Measurements from ENCODE around the gene PRKG2. TPM values are rescaled to one million over a fixed set of nuclear protein-coding genes. Genes with fewer than 3 reads are reported as not detected.

PRKG2 gene
- total RNA-seq, 1 experiment from 2014 or later = not detected

- intact Hi-C loops (cut with micrococcal nuclease; ENCODE audit: unreplicated experiment) = loop anchor here (5.0 kb wide), 1 partner anchor 688 kb away; no protein-coding TSS in a partner anchor
- no peaks in the 10 kb centered on the region for H3K27me3 ChIP-seq (replicated peaks; ENCODE audit: insufficient read depth, low read depth, low read length, poor library complexity)
- no peak for DNase-seq (ENCODE audit: low spot score)
- ChIA-PET POLR2A (ENCODE audit: low non-redundant PET) (no interaction called here), CTCF (interaction anchor here (0.7 kb wide), 1 partner anchor 116 kb away, joined by 3 read pairs; no protein-coding TSS in a partner anchor)
- no peaks in the 10 kb centered on the region for H3K36me3 ChIP-seq (ENCODE audit: insufficient read depth, low read length, poor library complexity, severe bottlenecking)
- no peak overlapping the region for H3K27ac ChIP-seq (ENCODE audit: low read depth, low read length, poor library complexity, severe bottlenecking)
- no peaks in the 10 kb centered on the region for H3K9me3 ChIP-seq (ENCODE audit: low read depth, low read length, poor library complexity, severe bottlenecking)
- TF ChIP-seq EZH2 (IDR thresholded peaks at IDR 0.05; ENCODE audit: borderline replicate concordance, low read depth, low read length, poor library complexity, severe bottlenecking) = no peak
- TF ChIP-seq, protein P1, sequence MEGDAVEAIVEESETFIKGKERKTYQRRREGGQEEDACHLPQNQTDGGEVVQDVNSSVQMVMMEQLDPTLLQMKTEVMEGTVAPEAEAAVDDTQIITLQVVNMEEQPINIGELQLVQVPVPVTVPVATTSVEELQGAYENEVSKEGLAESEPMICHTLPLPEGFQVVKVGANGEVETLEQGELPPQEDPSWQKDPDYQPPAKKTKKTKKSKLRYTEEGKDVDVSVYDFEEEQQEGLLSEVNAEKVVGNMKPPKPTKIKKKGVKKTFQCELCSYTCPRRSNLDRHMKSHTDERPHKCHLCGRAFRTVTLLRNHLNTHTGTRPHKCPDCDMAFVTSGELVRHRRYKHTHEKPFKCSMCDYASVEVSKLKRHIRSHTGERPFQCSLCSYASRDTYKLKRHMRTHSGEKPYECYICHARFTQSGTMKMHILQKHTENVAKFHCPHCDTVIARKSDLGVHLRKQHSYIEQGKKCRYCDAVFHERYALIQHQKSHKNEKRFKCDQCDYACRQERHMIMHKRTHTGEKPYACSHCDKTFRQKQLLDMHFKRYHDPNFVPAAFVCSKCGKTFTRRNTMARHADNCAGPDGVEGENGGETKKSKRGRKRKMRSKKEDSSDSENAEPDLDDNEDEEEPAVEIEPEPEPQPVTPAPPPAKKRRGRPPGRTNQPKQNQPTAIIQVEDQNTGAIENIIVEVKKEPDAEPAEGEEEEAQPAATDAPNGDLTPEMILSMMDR (conservative IDR thresholded peaks at IDR 0.05; ENCODE audit: low read depth, low read length) = no peak
- no TSS peak for BruUV-seq (replicated peaks)
- H3K4me1 ChIP-seq (ENCODE audit: insufficient read depth, low read length, poor library complexity, severe bottlenecking) = no peaks in the 10 kb centered on the region
- no peak overlapping the region for H3K4me3 ChIP-seq (ENCODE audit: low read depth, low read length, poor library complexity, severe bottlenecking)
Observed at GRCh38 chr4:81049907-81050306, 165.1 kb downstream of the PRKG2 start.

- Histone ChIP-seq H3K27ac (ENCODE audit: low read depth, low read length, poor library complexity, severe bottlenecking) (no peak overlapping the region), H3K9me3 (ENCODE audit: low read depth, low read length, poor library complexity, severe bottlenecking) (no peaks in the 10 kb centered on the region), H3K4me3 (ENCODE audit: low read depth, low read length, poor library complexity, severe bottlenecking) (no peak overlapping the region), H3K4me1 (ENCODE audit: insufficient read depth, low read length, poor library complexity, severe bottlenecking) (no peaks in the 10 kb centered on the region), H3K36me3 (ENCODE audit: insufficient read depth, low read length, poor library complexity, severe bottlenecking) (no peaks in the 10 kb centered on the region), H3K27me3 (replicated peaks; ENCODE audit: insufficient read depth, low read depth, low read length, poor library complexity) (no peaks in the 10 kb centered on the region)
- ChIA-PET POLR2A (ENCODE audit: low non-redundant PET) (no interaction called here), CTCF (no interaction called here)
- no TSS peak for BruUV-seq (replicated peaks)
- TF ChIP-seq, protein P1 (conservative IDR thresholded peaks at IDR 0.05; ENCODE audit: low read depth, low read length) = no peak
- no peak for DNase-seq (ENCODE audit: low spot score)
- intact Hi-C loops (cut with micrococcal nuclease; ENCODE audit: unreplicated experiment) = no loop called here
Observed at GRCh38 chr4:81049330-81049729, 165.7 kb downstream of the PRKG2 start.

DNA sequence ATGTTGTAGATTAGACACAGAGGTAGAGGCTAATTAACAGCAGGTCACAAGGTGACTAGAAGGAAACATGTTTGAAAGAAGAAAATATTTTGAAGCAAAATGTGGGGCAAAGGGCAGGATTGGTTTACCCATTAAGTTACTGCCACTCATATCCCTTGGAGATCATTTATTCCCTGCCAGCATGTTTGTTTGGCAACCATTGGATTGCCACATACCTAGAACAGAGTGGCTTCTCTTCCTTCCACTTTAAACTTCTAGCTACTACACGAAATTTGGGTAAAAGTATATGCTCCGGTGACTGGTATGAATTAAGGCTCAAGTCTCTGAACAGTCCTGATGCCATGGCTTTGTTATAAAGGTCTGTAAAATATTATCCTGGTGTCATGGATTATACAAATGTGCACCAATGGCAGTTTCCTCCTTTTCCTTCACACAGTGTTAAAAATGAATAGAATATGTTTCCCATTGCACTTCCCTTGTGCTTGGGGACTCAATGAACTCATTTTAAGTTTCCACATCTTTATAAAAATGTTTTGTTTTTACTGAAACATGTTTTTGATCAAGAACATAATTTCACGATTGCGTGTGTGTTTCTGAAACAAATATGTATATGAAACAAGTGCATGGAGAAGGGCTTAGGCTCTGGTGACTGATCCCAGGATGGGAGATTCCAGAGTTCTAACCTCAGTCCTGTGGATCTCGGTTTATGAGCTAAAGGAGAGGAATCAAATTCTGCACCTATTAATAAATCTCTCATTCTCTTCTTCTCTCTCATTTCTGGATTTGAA, 172.2 kb downstream of the PRKG2 start:
- no peak overlapping the region for H3K4me3 ChIP-seq (ENCODE audit: low read depth, low read length, poor library complexity, severe bottlenecking)
- POLR2A ChIA-PET (ENCODE audit: low non-redundant PET) = no interaction called here
- peaks cover 14% of the 10 kb centered on the region for H3K27me3 ChIP-seq (replicated peaks; ENCODE audit: insufficient read depth, low read depth, low read length, poor library complexity)
- no peaks in the 10 kb centered on the region for H3K36me3 ChIP-seq (ENCODE audit: insufficient read depth, low read length, poor library complexity, severe bottlenecking)
- no peak overlapping the region for H3K27ac ChIP-seq (ENCODE audit: low read depth, low read length, poor library complexity, severe bottlenecking)
- CTCF ChIA-PET = no interaction called here
- no TSS peak for BruUV-seq (replicated peaks)
- H3K4me1 ChIP-seq (ENCODE audit: insufficient read depth, low read length, poor library complexity, severe bottlenecking) = no peaks in the 10 kb centered on the region
- intact Hi-C loops (cut with micrococcal nuclease; ENCODE audit: unreplicated experiment) = no loop called here
- DNase-seq (ENCODE audit: low spot score) = no peak
- no peak for TF ChIP-seq EZH2 (IDR thresholded peaks at IDR 0.05; ENCODE audit: borderline replicate concordance, low read depth, low read length, poor library complexity, severe bottlenecking)
- TF ChIP-seq, protein P1 (conservative IDR thresholded peaks at IDR 0.05; ENCODE audit: low read depth, low read length) = no peak
- no peaks in the 10 kb centered on the region for H3K9me3 ChIP-seq (ENCODE audit: low read depth, low read length, poor library complexity, severe bottlenecking)

Measured in A673 (cell line).